Memory B cell (primary cell): Measurements from ENCODE around the gene PPP2R3C.
"Not testable (repeated sequence)": the region's sequence is repeated elsewhere in the genome, so short reads cannot be mapped to it uniquely, and the experiment has no call there.

Experiments
- ATAC-seq: fragments of 150-1000 bp; cut with Tn5 transposase; 2 replicates; pipeline ENCODE4 v1.10.0; 2021; ENCODE audit warnings: low read depth, mild to moderate bottlenecking, moderate library complexity
- DNase-seq, 2 donors: peaks; one replicate each; pipeline ENCODE4 v3.0.0; 2022; ENCODE audit warnings: low spot score in 2 of 2
- H3K27ac Mint-ChIP-seq: one replicate; pipeline ENCODE4 v1.8.0; 2022; ENCODE audit warnings: mild to moderate bottlenecking, moderate library complexity, mixed read lengths
- H3K27me3 Mint-ChIP-seq: one replicate; pipeline ENCODE4 v1.8.0; 2022; ENCODE audit warnings: mixed read lengths
- H3K36me3 Mint-ChIP-seq: one replicate; pipeline ENCODE4 v1.8.0; 2022; ENCODE audit warnings: mild to moderate bottlenecking, mixed read lengths
- H3K4me1 Mint-ChIP-seq: one replicate; pipeline ENCODE4 v1.8.0; 2022; ENCODE audit warnings: mixed read lengths
- H3K4me3 Mint-ChIP-seq: one replicate; pipeline ENCODE4 v1.8.0; 2022; ENCODE audit warnings: mild to moderate bottlenecking, moderate library complexity, mixed read lengths
- H3K9me3 Mint-ChIP-seq: one replicate; pipeline ENCODE4 v1.8.0; 2022; ENCODE audit warnings: mixed read lengths

The PPP2R3C gene

GRCh38 chr14:35113308-35113950, 8.4 kb downstream of the PPP2R3C start:
- H3K36me3 Mint-ChIP-seq = peaks cover 46% of the 10 kb centered on the region
- H3K9me3 Mint-ChIP-seq = peaks cover 1% of the 10 kb centered on the region
- H3K27me3 Mint-ChIP-seq = no peaks in the 10 kb centered on the region
- DNase-seq (no peak), ATAC-seq (no peak)
- H3K4me1 Mint-ChIP-seq = peaks cover 17% of the 10 kb centered on the region
- H3K4me3 Mint-ChIP-seq = no peak overlapping the region
- peak overlapping the region; percentile 17 for H3K27ac Mint-ChIP-seq

DNA sequence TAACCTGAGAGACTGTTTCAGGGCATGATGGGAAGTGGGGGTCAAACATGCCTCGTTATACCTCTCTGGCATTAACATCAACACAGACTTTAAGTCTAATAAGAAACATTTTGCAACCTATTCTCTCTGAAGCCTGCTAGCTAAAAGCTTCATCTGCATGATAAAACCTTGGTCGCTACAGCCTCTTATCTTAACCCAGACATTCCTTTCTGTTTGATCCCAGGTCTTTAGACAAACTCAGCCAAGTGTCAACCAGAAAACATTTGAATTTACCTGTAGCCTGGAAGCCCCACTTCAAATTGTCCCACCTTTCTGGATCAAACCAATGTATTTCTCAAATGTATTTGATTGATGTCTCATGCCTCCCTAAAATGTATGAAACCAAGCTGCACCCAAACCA, 9.1 kb downstream of the PPP2R3C start:
- Mint-ChIP-seq H3K36me3 (peaks cover 43% of the 10 kb centered on the region), H3K27me3 (no peaks in the 10 kb centered on the region), H3K9me3 (peaks cover 1% of the 10 kb centered on the region), H3K4me1 (peaks cover 14% of the 10 kb centered on the region), H3K27ac (peak overlapping the region; percentile 17), H3K4me3 (no peak overlapping the region)
- ATAC-seq = no peak
- no peak for DNase-seq

- Mint-ChIP-seq H3K36me3 (peaks cover 30% of the 10 kb centered on the region), H3K9me3 (no peaks in the 10 kb centered on the region), H3K27me3 (no peaks in the 10 kb centered on the region), H3K4me1 (peaks cover under 1% of the 10 kb centered on the region), H3K27ac (no peak overlapping the region), H3K4me3 (no peak overlapping the region)
- no peak for ATAC-seq
- DNase-seq = no peak
These were observed 13.9 kb downstream of the PPP2R3C start for GRCh38 chr14:35107866-35108265.

GRCh38 chr14:35094645-35095044, 27.1 kb downstream of the PPP2R3C start:
- H3K4me1 Mint-ChIP-seq, H3K27ac Mint-ChIP-seq, H3K27me3 Mint-ChIP-seq, H3K9me3 Mint-ChIP-seq, DNase-seq, H3K4me3 Mint-ChIP-seq, ATAC-seq: not testable (repeated sequence)
- peaks cover 19% of the 10 kb centered on the region for H3K36me3 Mint-ChIP-seq

DNA sequence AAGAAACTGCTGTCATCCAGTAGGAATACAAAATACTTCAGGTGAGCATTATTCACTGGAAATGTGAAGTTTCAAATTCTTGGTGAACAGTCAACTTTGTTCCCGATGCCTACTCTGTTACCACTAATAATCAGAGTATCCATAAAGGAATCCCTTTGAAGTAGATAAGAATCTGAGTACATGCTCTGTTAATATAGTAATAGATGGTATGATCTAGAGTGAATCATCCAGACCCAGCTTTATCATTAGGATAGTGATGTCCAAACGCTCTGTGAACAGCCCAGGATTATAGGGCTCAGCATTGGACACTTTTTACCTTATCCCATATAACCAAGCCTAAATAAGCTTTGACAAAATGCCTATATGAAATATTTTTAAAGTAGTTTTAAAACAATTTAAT, 33.3 kb downstream of the PPP2R3C start:
- no peak for DNase-seq
- H3K9me3 Mint-ChIP-seq = no peaks in the 10 kb centered on the region
- H3K36me3 Mint-ChIP-seq = peaks cover 20% of the 10 kb centered on the region
- H3K4me1 Mint-ChIP-seq = no peaks in the 10 kb centered on the region
- H3K27me3 Mint-ChIP-seq = no peaks in the 10 kb centered on the region
- ATAC-seq = no peak
- no peak overlapping the region for H3K4me3 Mint-ChIP-seq
- peak overlapping the region; percentile 66 for H3K27ac Mint-ChIP-seq

- H3K4me3 Mint-ChIP-seq = no peak overlapping the region
These were observed 36.3 kb downstream of the PPP2R3C start for GRCh38 chr14:35085441-35085840.

GRCh38 chr14:35083530-35084150, 38.1 kb downstream of the PPP2R3C start:
- H3K4me1 Mint-ChIP-seq = no peaks in the 10 kb centered on the region
- ATAC-seq = no peak
- peak overlapping the region; percentile 7 for H3K27ac Mint-ChIP-seq
- no peak for DNase-seq
- H3K36me3 Mint-ChIP-seq = peaks cover 24% of the 10 kb centered on the region
- no peak overlapping the region for H3K4me3 Mint-ChIP-seq
- H3K27me3 Mint-ChIP-seq = no peaks in the 10 kb centered on the region
- no peaks in the 10 kb centered on the region for H3K9me3 Mint-ChIP-seq

More at GRCh38 chr14:35085441-35085840, 36.3 kb downstream of the PPP2R3C start:
- Mint-ChIP-seq H3K9me3 (no peaks in the 10 kb centered on the region), H3K4me1 (no peaks in the 10 kb centered on the region), H3K27me3 (no peaks in the 10 kb centered on the region), H3K27ac (peak overlapping the region; percentile 12), H3K36me3 (peaks cover 21% of the 10 kb centered on the region)
- ATAC-seq (no peak), DNase-seq (no peak)

- Mint-ChIP-seq H3K9me3 (no peaks in the 10 kb centered on the region), H3K4me3 (no peak overlapping the region), H3K36me3 (peaks cover 13% of the 10 kb centered on the region), H3K27ac (no peak overlapping the region), H3K4me1 (no peaks in the 10 kb centered on the region), H3K27me3 (no peaks in the 10 kb centered on the region)
- DNase-seq (no peak), ATAC-seq (no peak)
These were observed 42.0 kb downstream of the PPP2R3C start for GRCh38 chr14:35079742-35080141.

GRCh38 chr14:35078082-35078481, 43.7 kb downstream of the PPP2R3C start:
- Mint-ChIP-seq H3K27ac (no peak overlapping the region), H3K36me3 (peaks cover 15% of the 10 kb centered on the region), H3K9me3 (no peaks in the 10 kb centered on the region), H3K4me3 (no peak overlapping the region), H3K27me3 (no peaks in the 10 kb centered on the region), H3K4me1 (no peaks in the 10 kb centered on the region)
- ATAC-seq = no peak
- DNase-seq = no peak

DNA sequence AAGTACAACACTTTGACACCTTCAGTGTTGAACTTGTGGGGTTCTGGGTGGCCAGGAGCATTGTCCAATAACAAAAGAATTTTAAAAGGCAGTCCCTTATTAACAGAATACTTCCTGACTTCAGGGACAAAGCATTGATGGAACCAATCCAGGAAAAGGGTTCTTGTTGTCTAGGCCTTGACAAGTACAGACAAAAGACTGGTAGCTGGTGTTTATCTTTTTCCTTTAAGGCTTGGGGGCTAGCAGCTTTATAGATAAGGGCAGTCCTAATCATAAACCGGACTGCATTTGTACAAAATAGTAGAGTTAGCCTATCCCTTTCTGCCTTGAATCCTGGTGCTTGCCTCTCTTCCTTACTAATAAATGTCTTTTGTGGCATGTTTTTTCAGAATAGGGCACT, 48.3 kb downstream of the PPP2R3C start:
- Mint-ChIP-seq H3K4me1 (peaks cover 2% of the 10 kb centered on the region), H3K27me3 (no peaks in the 10 kb centered on the region), H3K27ac (no peak overlapping the region), H3K36me3 (peaks cover 20% of the 10 kb centered on the region), H3K4me3 (no peak overlapping the region), H3K9me3 (no peaks in the 10 kb centered on the region)
- ATAC-seq (no peak), DNase-seq (no peak)

DNA sequence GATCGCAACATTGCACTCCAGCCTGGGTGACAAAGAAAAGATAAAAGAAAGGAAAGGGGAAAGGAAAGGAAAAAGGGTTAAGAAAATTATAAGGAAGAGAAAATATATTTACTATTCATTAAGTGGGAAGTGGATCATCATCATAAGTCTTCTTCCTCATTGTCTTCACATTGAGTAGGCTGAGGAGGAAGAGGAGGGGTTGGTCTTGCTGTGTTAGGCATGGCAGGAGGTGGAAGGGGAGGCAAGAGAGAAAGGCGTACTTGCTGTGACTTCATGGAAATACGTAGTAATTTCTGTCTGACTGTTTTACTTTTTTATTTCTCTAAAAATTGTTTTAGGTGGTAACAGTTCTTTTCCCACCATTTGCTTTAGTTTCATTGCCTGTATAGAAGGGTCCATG, 49.6 kb downstream of the PPP2R3C start:
- Mint-ChIP-seq H3K27ac (no peak overlapping the region), H3K4me3 (no peak overlapping the region), H3K36me3 (peaks cover 31% of the 10 kb centered on the region)

GRCh38 chr14:35068238-35069012, 53.4 kb downstream of the PPP2R3C start:
- H3K4me3 Mint-ChIP-seq = no peak overlapping the region
- no peaks in the 10 kb centered on the region for H3K9me3 Mint-ChIP-seq
- no peak overlapping the region for H3K27ac Mint-ChIP-seq
- DNase-seq (no peak), ATAC-seq (no peak)
- H3K4me1 Mint-ChIP-seq = peaks cover 2% of the 10 kb centered on the region
- H3K27me3 Mint-ChIP-seq = no peaks in the 10 kb centered on the region
- H3K36me3 Mint-ChIP-seq = peaks cover 23% of the 10 kb centered on the region

More for the DNA sequence above, 49.6 kb downstream of the PPP2R3C start:
- Mint-ChIP-seq H3K27me3 (no peaks in the 10 kb centered on the region), H3K9me3 (no peaks in the 10 kb centered on the region), H3K4me1 (peaks cover 2% of the 10 kb centered on the region)
- ATAC-seq = no peak
- no peak for DNase-seq

GRCh38 chr14:35065731-35066130, 56.1 kb downstream of the PPP2R3C start:
- not testable (repeated sequence) for ATAC-seq, H3K27ac Mint-ChIP-seq, H3K9me3 Mint-ChIP-seq, DNase-seq, H3K4me1 Mint-ChIP-seq, H3K4me3 Mint-ChIP-seq, H3K27me3 Mint-ChIP-seq
- H3K36me3 Mint-ChIP-seq = peaks cover 20% of the 10 kb centered on the region

GRCh38 chr14:35061113-35061791, 60.5 kb downstream of the PPP2R3C start:
- H3K27ac Mint-ChIP-seq, H3K9me3 Mint-ChIP-seq, H3K27me3 Mint-ChIP-seq, H3K4me1 Mint-ChIP-seq, DNase-seq, ATAC-seq, H3K4me3 Mint-ChIP-seq: not testable (repeated sequence)
- peaks cover 25% of the 10 kb centered on the region for H3K36me3 Mint-ChIP-seq
